AG04450 (cell line): ENCODE measurements around the gene GNLY. TPM values are rescaled to one million over a fixed set of nuclear protein-coding genes. Genes with fewer than 3 reads are reported as not detected.

ENCODE experiments used
- CTCF ChIA-PET: fragments of 300-600, 350-600 bp; formaldehyde crosslinking; extraction: SDS; loops from one replicate; lab custom pipeline; 2022; ENCODE audit warnings: antibody characterized with exemption, inconsistent platforms; lab: Charles Lee
- POLR2A ChIA-PET: fragments of 350-600 bp; formaldehyde crosslinking; extraction: SDS; loops from one replicate; lab custom pipeline; 2021; ENCODE audit warnings: antibody characterized with exemption, inconsistent platforms; lab: Yijun Ruan, JAX
- DNase-seq: peaks from one replicate; pipeline ENCODE4 v3.0.0-alpha.2; 2011; ENCODE audit warnings: low read depth, low spot score
- H3K27ac ChIP-seq: one replicate; pipeline ENCODE4 v1.5.1; 2012; ENCODE audit warnings: low read depth, low read length, control low read depth
- H3K27me3 ChIP-seq: one replicate; pipeline ENCODE4 v1.6.0; 2012; ENCODE audit warnings: low read length; ENCODE audit not compliant: control insufficient read depth, insufficient read depth
- H3K4me3 ChIP-seq: 2 replicates; pipeline ENCODE4 v1.5.1; 2011; ENCODE audit warnings: mild to moderate bottlenecking, low read depth, low read length, control low read depth
- H3K9me3 ChIP-seq: 2 replicates; pipeline ENCODE4 v1.5.1; 2012; ENCODE audit warnings: low read length; ENCODE audit not compliant: control insufficient read depth, insufficient read depth
- polyA plus RNA-seq: library from polyadenylated mRNA; depleted of rRNA; stranded (reverse); fragments of >200 nt; gene quantifications from 2 replicates; pipeline ENCODE4 v1.2.3, GENCODE V29; 2011
- TF ChIP-seq, protein P1 (sequence below): IDR thresholded peaks from 2 replicates; pipeline ENCODE4 v1.5.1; 2011; ENCODE audit warnings: low read depth, low read length, control low read depth, inconsistent platforms

The GNLY gene
- polyA plus RNA-seq, 1 experiment = not detected

- TF ChIP-seq, protein P1, sequence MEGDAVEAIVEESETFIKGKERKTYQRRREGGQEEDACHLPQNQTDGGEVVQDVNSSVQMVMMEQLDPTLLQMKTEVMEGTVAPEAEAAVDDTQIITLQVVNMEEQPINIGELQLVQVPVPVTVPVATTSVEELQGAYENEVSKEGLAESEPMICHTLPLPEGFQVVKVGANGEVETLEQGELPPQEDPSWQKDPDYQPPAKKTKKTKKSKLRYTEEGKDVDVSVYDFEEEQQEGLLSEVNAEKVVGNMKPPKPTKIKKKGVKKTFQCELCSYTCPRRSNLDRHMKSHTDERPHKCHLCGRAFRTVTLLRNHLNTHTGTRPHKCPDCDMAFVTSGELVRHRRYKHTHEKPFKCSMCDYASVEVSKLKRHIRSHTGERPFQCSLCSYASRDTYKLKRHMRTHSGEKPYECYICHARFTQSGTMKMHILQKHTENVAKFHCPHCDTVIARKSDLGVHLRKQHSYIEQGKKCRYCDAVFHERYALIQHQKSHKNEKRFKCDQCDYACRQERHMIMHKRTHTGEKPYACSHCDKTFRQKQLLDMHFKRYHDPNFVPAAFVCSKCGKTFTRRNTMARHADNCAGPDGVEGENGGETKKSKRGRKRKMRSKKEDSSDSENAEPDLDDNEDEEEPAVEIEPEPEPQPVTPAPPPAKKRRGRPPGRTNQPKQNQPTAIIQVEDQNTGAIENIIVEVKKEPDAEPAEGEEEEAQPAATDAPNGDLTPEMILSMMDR = no peak
- POLR2A ChIA-PET = interaction anchor here (0.5 to 0.6 kb wide), 2 partner anchors 10 to 76 kb away, joined by 3 read pairs; no protein-coding TSS in a partner anchor
- CTCF ChIA-PET = interaction anchor here (1.2 to 2.9 kb wide), 4 partner anchors 18 to 96 kb away, joined by 3 to 13 read pairs (median 4); no protein-coding TSS in a partner anchor
- Histone ChIP-seq H3K4me3 (no peak overlapping the region), H3K27ac (no peak overlapping the region), H3K27me3 (peaks cover 4% of the 10 kb centered on the region), H3K9me3 (no peaks in the 10 kb centered on the region)
- no peak for DNase-seq
These were observed 38.4 kb downstream of the GNLY start for GRCh38 chr2:85732467-85733120.

DNA sequence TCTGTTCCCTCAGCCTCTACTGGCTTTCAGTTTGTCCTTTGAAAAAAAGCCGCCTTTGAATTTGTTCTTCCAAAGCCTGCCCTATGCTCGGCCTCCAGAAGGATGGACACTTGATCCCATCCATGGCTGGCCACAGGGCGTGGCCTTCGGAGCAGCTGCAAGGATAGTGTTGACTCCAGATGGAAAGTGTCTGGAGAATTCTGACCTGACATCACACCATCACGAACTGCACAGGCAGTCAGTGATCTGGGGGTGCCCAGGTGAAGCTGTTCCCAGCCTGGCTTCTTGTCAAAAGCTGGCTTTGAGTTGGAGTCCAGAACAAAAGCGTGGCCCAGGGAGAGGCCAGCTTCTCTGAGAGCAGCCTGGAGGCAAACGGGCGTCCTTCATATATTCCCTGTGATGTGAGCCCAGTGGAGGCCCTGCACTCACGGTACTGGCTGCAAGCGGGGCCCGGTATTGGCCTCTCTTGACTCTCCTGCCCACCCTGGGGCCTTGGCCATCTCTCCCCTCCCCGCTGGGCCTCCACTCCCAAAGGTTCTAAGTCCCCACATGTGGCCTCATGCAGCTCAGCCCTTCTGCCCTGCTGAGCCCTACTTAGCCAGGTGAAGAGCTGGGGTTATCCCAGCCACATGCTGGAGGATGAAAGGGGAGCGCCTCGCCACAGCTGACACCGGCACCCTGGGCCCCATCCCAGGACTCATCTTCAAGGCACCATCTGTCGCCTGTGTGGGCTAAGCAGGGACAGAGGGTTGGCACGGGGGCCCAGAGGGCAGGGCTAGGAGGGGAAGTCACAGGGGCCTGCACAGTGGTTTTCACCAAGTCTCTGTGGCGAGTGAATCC lies 39.2 kb downstream of the GNLY start:
- TF ChIP-seq, protein P1 = no peak
- Histone ChIP-seq H3K27ac (no peak overlapping the region), H3K9me3 (no peaks in the 10 kb centered on the region), H3K27me3 (no peaks in the 10 kb centered on the region), H3K4me3 (no peak overlapping the region)
- DNase-seq = no peak
- POLR2A ChIA-PET = interaction anchor here (0.6 kb wide), 1 partner anchor 77 kb away, joined by 3 read pairs; no protein-coding TSS in a partner anchor
- CTCF ChIA-PET = interaction anchor here (1.4 to 2.9 kb wide), 3 partner anchors 17 to 88 kb away, joined by 3 to 13 read pairs (median 4); no protein-coding TSS in a partner anchor

DNA sequence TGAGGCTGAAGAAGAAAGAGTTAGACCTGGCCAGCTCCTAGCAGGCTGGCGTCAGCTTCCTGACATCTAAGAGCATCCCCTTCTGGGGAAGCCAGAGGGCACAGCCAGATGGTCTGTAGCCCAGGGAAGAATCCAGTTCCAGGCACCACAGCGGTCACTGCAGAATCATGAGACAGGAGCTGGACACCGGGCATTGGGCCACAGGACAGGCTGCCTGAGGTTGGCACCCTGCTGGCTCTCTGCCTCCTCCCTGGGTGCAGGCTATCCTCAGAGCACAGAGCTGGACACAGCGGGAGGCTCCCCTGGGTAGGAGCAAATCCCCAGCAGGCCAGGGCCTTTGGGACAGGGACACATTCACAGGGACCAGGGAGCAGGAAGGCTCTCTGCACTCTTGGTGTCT lies 39.9 kb downstream of the GNLY start:
- H3K9me3 ChIP-seq = no peaks in the 10 kb centered on the region
- H3K27me3 ChIP-seq = no peaks in the 10 kb centered on the region
- DNase-seq = no peak
- TF ChIP-seq, protein P1 = no peak
- H3K27ac ChIP-seq = no peak overlapping the region
- ChIA-PET POLR2A (interaction anchor here (0.8 kb wide), 1 partner anchor 38 kb away, joined by 3 read pairs; no protein-coding TSS in a partner anchor), CTCF (interaction anchor here (1.3 to 2.9 kb wide), 3 partner anchors 16 to 81 kb away, joined by 4 to 13 read pairs (median 5); no protein-coding TSS in a partner anchor)
- no peak overlapping the region for H3K4me3 ChIP-seq

DNA sequence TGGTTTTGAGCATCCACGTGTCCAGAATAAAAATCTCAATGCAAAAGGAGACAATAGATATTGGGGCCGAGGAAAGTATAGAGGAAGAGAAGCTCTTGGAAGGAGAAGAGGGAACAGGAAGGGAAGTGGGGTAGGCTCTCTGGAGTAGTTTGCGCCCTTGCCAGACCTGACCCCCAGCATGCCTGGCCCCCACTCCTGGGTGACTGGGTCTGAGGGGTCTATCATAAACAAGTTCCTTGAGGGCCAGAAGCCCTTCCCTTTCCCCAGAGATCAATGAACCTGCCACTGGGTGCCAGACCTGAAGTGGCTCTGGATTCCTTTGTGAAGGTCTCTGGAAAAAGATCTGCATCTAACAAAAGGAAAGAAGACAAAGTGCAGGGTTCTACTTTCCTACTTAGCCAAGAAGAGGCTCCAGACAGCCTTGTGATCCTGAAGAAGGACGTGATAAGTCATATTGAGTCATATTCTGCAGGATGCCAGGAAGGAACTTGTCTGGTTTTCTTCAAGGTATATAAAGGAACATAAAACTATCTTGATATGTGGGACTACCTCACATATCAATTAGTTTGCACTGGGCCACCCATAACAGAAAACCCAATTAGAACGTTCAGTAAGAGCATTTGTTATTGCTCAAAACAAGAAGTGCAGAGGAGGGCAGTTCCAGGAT lies 40.9 kb downstream of the GNLY start:
- no peaks in the 10 kb centered on the region for H3K9me3 ChIP-seq
- POLR2A ChIA-PET = interaction anchor here (0.8 kb wide), 1 partner anchor 37 kb away, joined by 3 read pairs; no protein-coding TSS in a partner anchor
- TF ChIP-seq, protein P1 = no peak
- CTCF ChIA-PET = interaction anchor here (0.7 to 1.3 kb wide), 3 partner anchors 15 to 78 kb away, joined by 3 to 5 read pairs (median 4); no protein-coding TSS in a partner anchor
- no peak overlapping the region for H3K27ac ChIP-seq
- no peak overlapping the region for H3K4me3 ChIP-seq
- no peaks in the 10 kb centered on the region for H3K27me3 ChIP-seq
- no peak for DNase-seq
